A549 (cell line): ENCODE measurements around the gene NLGN2. TPM values are rescaled to one million over a fixed set of nuclear protein-coding genes. Genes with fewer than 3 reads are reported as not detected.

Source experiments
- ATAC-seq, 2 experiments: fragments of 200-7000 bp in 1 of 2; fragments of >200 bp in 1 of 2; cut with Nextera tagmentation in 1 of 2; cut with Tn5 transposase in 1 of 2; 3 replicates each; pipeline versions ENCODE4 v1.8.0 to v1.9.1; 2018 to 2020; ENCODE audit warnings: mild to moderate bottlenecking in 1 of 2, moderate library complexity in 1 of 2
- CTCF ChIA-PET: fragments of 300-600 bp; sonication (Branson Sonifier 250); formaldehyde crosslinking; extraction: SDS; loops from one replicate; lab custom pipeline; 2021; ENCODE audit warnings: antibody characterized with exemption, inconsistent platforms; lab: Yijun Ruan, JAX
- POLR2A ChIA-PET: fragments of 350-600 bp; formaldehyde crosslinking; extraction: SDS; loops from one replicate; lab custom pipeline; 2021; ENCODE audit warnings: antibody characterized with exemption, inconsistent platforms; lab: Yijun Ruan, JAX
- DNase-seq, 2 experiments: peaks; one replicate each; pipeline versions ENCODE4 v3.0.0 to v3.0.0-alpha.2; 2011 to 2016; ENCODE audit warnings: low read depth in 1 of 2, low spot score in 1 of 2
- FAIRE-seq: peaks from 2 replicates; lab custom pipeline; 2011; peaks lifted over from hg19 to GRCh38; lab: Jason Lieb, UNC
- H3K27ac ChIP-seq, 2 experiments: fragments of >200 bp; sonication (Bioruptor Twin); formaldehyde crosslinking; 3 replicates each; pipeline ENCODE4 v1.5.1; 2016 to 2017
- H3K4me1 ChIP-seq: fragments of >200 bp; sonication (Bioruptor Twin); formaldehyde crosslinking; 3 replicates; pipeline ENCODE4 v1.6.1; 2016
- H3K4me2 ChIP-seq: fragments of >200 bp; sonication (Bioruptor Twin); formaldehyde crosslinking; 3 replicates; pipeline ENCODE4 v1.6.1; 2016
- H3K4me3 ChIP-seq: fragments of >200 bp; sonication (Bioruptor Twin); formaldehyde crosslinking; 3 replicates; pipeline ENCODE4 v1.5.1; 2016
- H3K9me3 ChIP-seq: fragments of >200 bp; sonication (Bioruptor Twin); formaldehyde crosslinking; 3 replicates; pipeline ENCODE4 v1.6.1; 2016
- ATOH8 ChIP-seq: fragments of 250-450 bp; sonication (Bioruptor Pico); IDR thresholded peaks from 2 replicates; pipeline ENCODE4 v1.5.0; 2020; ENCODE audit warnings: low read depth, mild to moderate bottlenecking, moderate library complexity
- BCL3 ChIP-seq: fragments of >200 bp; sonication (Bioruptor Twin); formaldehyde crosslinking; IDR thresholded peaks from 3 replicates; pipeline ENCODE4 v1.6.1; 2016
- BHLHE40 ChIP-seq: IDR thresholded peaks from 2 replicates; pipeline ENCODE4 v1.6.1; 2012; ENCODE audit warnings: low read depth, low read length, inconsistent platforms
- CBX2 ChIP-seq: fragments of 200-600 bp; sonication (generic); IDR thresholded peaks from 2 replicates; pipeline ENCODE4 v1.6.1; 2016; ENCODE audit warnings: low read depth, mild to moderate bottlenecking, borderline replicate concordance
- CEBPB ChIP-seq, 2 experiments: fragments of >200 bp in 1 of 2; sonication (Bioruptor Twin) in 1 of 2; formaldehyde crosslinking in 1 of 2; IDR thresholded peaks; 2 replicates each; pipeline ENCODE4 v1.6.1; 2012 to 2016
- CHD4 ChIP-seq: fragments of 200-600 bp; sonication (generic); IDR thresholded peaks from 2 replicates; pipeline ENCODE4 v1.6.1; 2016; ENCODE audit warnings: antibody characterized with exemption, mild to moderate bottlenecking, borderline replicate concordance
- CTCF ChIP-seq: fragments of >200 bp; sonication (Bioruptor Twin); formaldehyde crosslinking; IDR thresholded peaks from 3 replicates; pipeline ENCODE4 v1.5.1; 2016
- E2F6 ChIP-seq: IDR thresholded peaks from 2 replicates; pipeline ENCODE4 v1.6.1; 2012; ENCODE audit warnings: low read depth, borderline replicate concordance
- ELK1 ChIP-seq: fragments of 150-350 bp; IDR thresholded peaks from 2 replicates; pipeline ENCODE4 v1.6.1; 2014; ENCODE audit warnings: low read depth, mild to moderate bottlenecking, low read length
- EP300 ChIP-seq, 2 experiments: fragments of >200 bp; sonication (Bioruptor Twin); formaldehyde crosslinking; IDR thresholded peaks; 2 replicates in 1 of 2; 3 replicates in 1 of 2; pipeline ENCODE4 v1.6.1; 2016 to 2017
- FOXS1 ChIP-seq: fragments of 250-450 bp; sonication (Bioruptor Pico); IDR thresholded peaks from 2 replicates; pipeline ENCODE4 v1.5.0; 2020; ENCODE audit warnings: mild to moderate bottlenecking, moderate library complexity
- GATA3 ChIP-seq: IDR thresholded peaks from 2 replicates; pipeline ENCODE4 v1.6.1; 2012; ENCODE audit warnings: borderline replicate concordance
- HEYL ChIP-seq: fragments of 250-450 bp; sonication (Bioruptor Pico); IDR thresholded peaks from 2 replicates; pipeline ENCODE4 v1.8.0; 2021; ENCODE audit warnings: mild to moderate bottlenecking, moderate library complexity
- HMGXB4 ChIP-seq: fragments of 250-450 bp; sonication (Bioruptor Pico); IDR thresholded peaks from 2 replicates; pipeline ENCODE4 v1.5.0; 2021; ENCODE audit warnings: mild to moderate bottlenecking, moderate library complexity, borderline replicate concordance
- HOXA7 ChIP-seq: fragments of 250-450 bp; sonication (Bioruptor Pico); IDR thresholded peaks from 2 replicates; pipeline ENCODE4 v1.5.0; 2020; ENCODE audit warnings: mild to moderate bottlenecking, moderate library complexity
- HOXB5 ChIP-seq: fragments of 250-450 bp; sonication (Bioruptor Pico); IDR thresholded peaks from 2 replicates; pipeline ENCODE4 v1.5.0; 2020; ENCODE audit warnings: mild to moderate bottlenecking, moderate library complexity
- KDM1A ChIP-seq: fragments of 200-600 bp; sonication (generic); IDR thresholded peaks from 2 replicates; pipeline ENCODE4 v1.6.1; 2016; ENCODE audit warnings: low read depth, mild to moderate bottlenecking
- MAX ChIP-seq: IDR thresholded peaks from 2 replicates; pipeline ENCODE4 v1.6.1; 2012
- MYC ChIP-seq: IDR thresholded peaks from 2 replicates; pipeline ENCODE4 v1.6.1; 2012; ENCODE audit warnings: mild to moderate bottlenecking, inconsistent platforms, low read length, improper control_type of control experiment, borderline replicate concordance
- NFE2L2 ChIP-seq: fragments of 150-350 bp; conservative IDR thresholded peaks from 2 replicates; pipeline ENCODE4 v1.6.1; 2014; ENCODE audit warnings: low read length
- PBX3 ChIP-seq: IDR thresholded peaks from 2 replicates; pipeline ENCODE4 v1.6.1; 2012
- PHF8 ChIP-seq: fragments of 200-600 bp; sonication (generic); IDR thresholded peaks from 2 replicates; pipeline ENCODE4 v1.6.1; 2016; ENCODE audit warnings: low read depth, mild to moderate bottlenecking, antibody characterized with exemption, moderate library complexity, borderline replicate concordance
- POLR2A ChIP-seq: IDR thresholded peaks from 2 replicates; pipeline ENCODE4 v1.6.1; 2012; ENCODE audit warnings: mild to moderate bottlenecking, low read length
- RAD21 ChIP-seq, 2 experiments: fragments of >200 bp in 1 of 2; sonication (Bioruptor Twin) in 1 of 2; formaldehyde crosslinking in 1 of 2; IDR thresholded peaks in 1 of 2; conservative IDR thresholded peaks in 1 of 2; 2 replicates in 1 of 2; 3 replicates in 1 of 2; pipeline ENCODE4 v1.6.1; 2012 to 2018; ENCODE audit warnings: inconsistent platforms in 1 of 2
- RARB ChIP-seq: fragments of 250-450 bp; sonication (Bioruptor Pico); IDR thresholded peaks from 2 replicates; pipeline ENCODE4 v1.8.0; 2021; ENCODE audit warnings: mild to moderate bottlenecking, moderate library complexity
- TP53 ChIP-seq: fragments of 250-450 bp; sonication (Bioruptor Pico); IDR thresholded peaks from 2 replicates; pipeline ENCODE4 v1.5.0; 2021; ENCODE audit warnings: mild to moderate bottlenecking, moderate library complexity
- USF2 ChIP-seq: fragments of 450-650 bp; IDR thresholded peaks from 2 replicates; pipeline ENCODE4 v1.6.1; 2014; ENCODE audit warnings: antibody characterized with exemption
- ZC3H11A ChIP-seq: fragments of 450-650 bp; IDR thresholded peaks from 2 replicates; pipeline ENCODE4 v1.6.1; 2014; ENCODE audit warnings: antibody characterized with exemption, mild to moderate bottlenecking
- ZNF302 ChIP-seq: fragments of 250-450 bp; sonication (Bioruptor Pico); IDR thresholded peaks from 2 replicates; pipeline ENCODE4 v1.9.0; 2021; ENCODE audit warnings: inconsistent platforms, mild to moderate bottlenecking, moderate library complexity
- WGBS: methylation state at CpG from one replicate; pipeline ENCODE4 v1.1.6; 2017; ENCODE audit errors: missing lambda C conversion rate; 5-methylcytosine and 5-hydroxymethylcytosine counted together
- polyA plus RNA-seq, 4 experiments: library from polyadenylated mRNA; depleted of rRNA in 3 of 4; stranded (reverse); fragments of >200 nt; fragmentation: RNase III in 1 of 4; extraction: RNeasy Plus Mini Kit Qiagen cat#74134 plus additional on column Dnase treatment in 1 of 4; gene quantifications; 2 replicates in 3 of 4; 3 replicates in 1 of 4; pipeline ENCODE4 v1.2.3, GENCODE V29; 2011 to 2017

NLGN2 gene
- polyA plus RNA-seq, 2 of the 4 experiments (the other 2 are of a cell fraction), result 4.1 to 27.5 TPM

GRCh38 chr17:7403977-7404736, 3.5 kb upstream of the NLGN2 start, which contains the start of gene TMEM256:
Gene TMEM256 (minus strand): TSS chr17:7404097. CDS start chr17:7404084, 13 bp downstream.
- Histone ChIP-seq H3K9me3 (no peaks in the 10 kb centered on the region), H3K4me2 (peak within 1 kb of the TSS; percentile 99), H3K4me3 (peak within 1 kb of the TSS; percentile 88), H3K27ac (peak within 1 kb of the TSS; percentile 81 to 92), H3K4me1 (peaks cover 28% of the 10 kb centered on the region)
- ChIA-PET POLR2A (interaction anchor here (0.5 to 2.4 kb wide), 30 partner anchors 9 to 672 kb away, joined by 3 to 26 read pairs (median 4); partner anchors contain the start of genes CHRNB1, MPDU1, PLSCR3 and POLR2A), CTCF (interaction anchor here (0.6 to 3.4 kb wide), 16 partner anchors 11 to 1073 kb away, joined by 3 to 29 read pairs (median 3); partner anchors contain the start of genes PLSCR3, SAT2, SENP3 and TMEM102)
- ATAC-seq (peak; percentile 85 to 97), FAIRE-seq (peak; percentile 98), DNase-seq (peak; percentile 98 to 100)
- under 1% methylated on average over 42 of the region's 49 CpGs for WGBS
- no peak for TF ChIP-seq HMGXB4 (CRISPR knock-in tag)
- TF ChIP-seq RAD21 (conservative IDR thresholded peaks at IDR 0.05 in 1 of 2, IDR thresholded peaks at IDR 0.05 in 1 of 2), result no peak
- no peak for TF ChIP-seq ELK1
- no peak for TF ChIP-seq CTCF
- peak; percentile 57; the same call in 1 of the 2 replicates for TF ChIP-seq MAX
- TF ChIP-seq CHD4, result no peak
- TF ChIP-seq RARB (CRISPR knock-in tag), result no peak
- TF ChIP-seq BCL3, result peak; percentile 87
- no peak for TF ChIP-seq BHLHE40
- no peak for TF ChIP-seq CEBPB (IDR thresholded peaks at IDR 0.05)
- no peak for TF ChIP-seq EP300 (IDR thresholded peaks at IDR 0.05)
- peak; percentile 88 for TF ChIP-seq POLR2A
- TF ChIP-seq E2F6, result 0 out of 2 replicates have a peak, but pooled peaks have one; percentile 3
- no peak for TF ChIP-seq USF2
- no peak for TF ChIP-seq ZNF302 (CRISPR knock-in tag)
- TF ChIP-seq GATA3, result no peak
- no peak for TF ChIP-seq ATOH8 (CRISPR knock-in tag)
- no peak for TF ChIP-seq KDM1A
- no peak for TF ChIP-seq HEYL (CRISPR knock-in tag)
- TF ChIP-seq CBX2, result no peak
- TF ChIP-seq HOXB5 (CRISPR knock-in tag), result no peak
- TF ChIP-seq NFE2L2, result no peak
- TF ChIP-seq ZC3H11A, result no peak
- TF ChIP-seq HOXA7, result no peak
- TF ChIP-seq PHF8, result 0 out of 2 replicates have a peak, but pooled peaks have one; percentile 37
- no peak for TF ChIP-seq FOXS1 (CRISPR knock-in tag)
- peak; percentile 21; the same call in 1 of the 2 replicates for TF ChIP-seq MYC
- no peak for TF ChIP-seq TP53 (CRISPR knock-in tag)
- TF ChIP-seq PBX3, result no peak
